Activated naive CD4-positive, alpha-beta T cell treated with anti-CD3 and anti-CD28 coated beads, Interleukin-2, amount 50 U/mL, for 72 hours (primary cell): Measurements from ENCODE around the gene AK5. TPM values are rescaled to one million over a fixed set of nuclear protein-coding genes. Genes with fewer than 3 reads are reported as not detected.
A peak's percentile ranks its signal among the peaks of the same experiment; 100 is the strongest.

Experiments
- ATAC-seq, 2 donors: fragments of 150-1000 bp; cut with Tn5 transposase; 2 replicates each; pipeline ENCODE4 v1.10.0; 2021; ENCODE audit warnings: mild to moderate bottlenecking in 2 of 2, moderate library complexity in 2 of 2
- DNase-seq, 2 donors: peaks; one replicate each; pipeline ENCODE4 v3.0.0; 2021 to 2022; ENCODE audit warnings: low spot score in 2 of 2
- H3K27ac Mint-ChIP-seq, 2 donors: one replicate each; pipeline ENCODE4 v1.8.0; 2022; ENCODE audit warnings: mild to moderate bottlenecking in 2 of 2, mixed read lengths in 2 of 2
- H3K36me3 Mint-ChIP-seq, 2 donors: one replicate each; pipeline ENCODE4 v1.8.0; 2022; ENCODE audit warnings: mixed read lengths in 2 of 2
- H3K9me3 Mint-ChIP-seq, 2 donors: one replicate each; pipeline ENCODE4 v1.8.0; 2022; ENCODE audit warnings: mixed read lengths in 2 of 2
- total RNA-seq, 2 donors: library from RNA; stranded (reverse); gene quantifications; one replicate each; pipeline ENCODE4 v1.2.3, GENCODE V29; 2022

AK5 gene
- total RNA-seq, 2 donors from 2014 or later: 1.9 to 8.9 TPM

DNA sequence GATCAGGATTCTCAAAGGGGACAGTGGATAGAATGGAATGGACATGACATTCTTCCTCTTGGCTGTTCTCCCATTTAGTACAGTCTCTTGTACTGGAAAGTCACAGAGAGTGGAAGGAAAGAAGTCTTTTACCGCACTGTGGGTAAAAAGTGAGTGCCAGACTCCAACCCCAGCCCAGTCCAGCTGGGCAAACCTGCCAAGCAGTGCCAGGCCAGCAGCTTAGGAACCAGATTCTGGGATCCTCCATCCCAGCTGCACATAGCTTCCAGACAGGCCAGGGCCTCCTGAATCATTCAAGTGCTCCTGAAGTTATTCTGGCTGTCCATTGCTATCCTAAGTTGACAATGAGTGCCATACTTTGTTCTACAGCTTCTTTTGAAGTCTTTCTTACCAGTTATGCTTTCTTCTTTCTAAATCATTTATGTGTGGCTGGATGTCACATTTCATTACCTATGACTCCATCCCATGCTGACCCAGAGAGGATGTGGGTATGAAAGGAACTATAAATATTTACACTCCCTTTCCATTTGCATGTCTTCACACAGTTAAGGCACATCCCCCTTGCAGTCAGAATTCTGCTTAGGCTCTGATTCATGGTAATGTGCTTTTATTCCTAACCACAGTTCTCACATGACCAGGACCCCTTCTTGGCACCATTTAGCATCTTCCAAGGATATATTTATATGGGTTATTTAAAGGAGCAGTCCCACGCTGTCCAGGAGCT, 88.9 kb downstream of the AK5 start:
- H3K27ac Mint-ChIP-seq: no peak overlapping the region
- H3K36me3 Mint-ChIP-seq: no peaks in the 10 kb centered on the region
- no peaks in the 10 kb centered on the region for H3K9me3 Mint-ChIP-seq
- ATAC-seq (peak; percentile 67 to 97), DNase-seq (no peak)

DNA sequence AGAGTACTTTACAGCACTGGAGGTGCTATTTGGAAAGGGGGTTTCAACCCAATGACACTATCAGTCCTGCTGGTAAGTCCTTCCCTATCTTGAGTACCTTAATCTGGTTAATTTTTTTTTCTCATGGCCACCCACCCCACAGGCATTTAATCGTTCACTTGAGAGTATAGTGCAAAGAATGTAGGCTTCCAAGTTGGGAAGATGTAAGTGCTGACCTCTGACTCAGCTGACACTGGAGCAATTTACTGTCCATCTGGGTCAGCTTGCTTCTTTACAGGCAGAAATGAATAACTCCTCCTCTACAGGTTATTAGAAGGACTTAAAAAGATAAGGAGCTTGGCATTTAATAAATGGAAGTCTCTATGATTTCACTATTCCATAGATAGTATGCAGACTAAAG, 89.6 kb downstream of the AK5 start:
- Mint-ChIP-seq H3K27ac (no peak overlapping the region), H3K36me3 (no peaks in the 10 kb centered on the region), H3K9me3 (no peaks in the 10 kb centered on the region)
- no peak for ATAC-seq
- no peak for DNase-seq

GRCh38 chr1:77373702-77374101, 91.9 kb downstream of the AK5 start:
- Mint-ChIP-seq H3K9me3 (peaks cover 0 to 4% of the 10 kb centered on the region in 2 donors), H3K36me3 (no peaks in the 10 kb centered on the region), H3K27ac (no peak overlapping the region)
- ATAC-seq (no peak), DNase-seq (no peak)

- no peak for DNase-seq
- Mint-ChIP-seq H3K36me3 (no peaks in the 10 kb centered on the region), H3K27ac (no peak overlapping the region), H3K9me3 (peaks cover 0 to 4% of the 10 kb centered on the region in 2 donors)
- ATAC-seq: no peak
These were observed 93.7 kb downstream of the AK5 start for GRCh38 chr1:77375541-77375940.

- no peak for DNase-seq
- H3K27ac Mint-ChIP-seq: no peak overlapping the region
- no peak for ATAC-seq
- peaks cover 0 to 4% of the 10 kb centered on the region in 2 donors for H3K9me3 Mint-ChIP-seq
- H3K36me3 Mint-ChIP-seq: no peaks in the 10 kb centered on the region
These were observed 94.2 kb downstream of the AK5 start for GRCh38 chr1:77375990-77376389.

DNA sequence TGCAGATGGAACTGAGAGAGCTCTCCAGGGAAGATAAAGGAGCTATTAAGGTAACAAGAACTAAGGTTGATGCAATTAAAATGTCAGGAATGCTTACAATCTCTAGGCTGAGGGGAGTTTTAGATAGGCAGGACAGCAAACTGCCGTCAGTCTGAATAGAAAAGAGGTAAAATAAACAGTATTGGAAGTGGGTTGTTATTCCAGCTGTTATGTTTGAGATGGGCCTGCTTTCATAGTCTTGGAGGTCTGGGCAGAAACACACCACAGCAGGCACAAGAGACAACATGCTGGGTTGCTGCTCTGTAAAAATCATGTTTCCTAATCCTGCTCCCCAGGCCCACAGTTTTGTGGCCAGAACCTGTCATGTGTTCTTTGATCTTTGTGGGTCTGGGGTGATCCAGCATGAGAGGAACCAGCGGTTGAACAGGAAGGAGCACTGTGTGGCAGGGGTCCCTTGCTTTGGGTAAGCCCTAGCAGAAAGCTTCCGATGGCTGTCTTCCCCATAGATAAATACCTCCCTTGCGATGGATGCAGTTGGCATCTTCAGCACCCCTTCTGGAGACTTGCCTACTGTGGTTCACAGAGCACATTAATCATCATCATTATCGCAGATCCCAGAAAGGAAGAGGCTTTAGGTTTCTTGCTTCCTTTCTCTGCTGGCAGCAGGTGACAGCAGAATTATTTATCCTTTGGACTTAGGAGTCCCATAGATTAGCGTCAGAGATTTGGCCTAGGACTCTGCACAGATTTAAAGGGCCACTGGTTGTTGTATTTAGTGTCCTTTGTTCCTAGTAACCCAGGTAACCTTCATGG, 97.1 kb downstream of the AK5 start:
- ATAC-seq: peak in 1 of 2 donors; percentile 29
- no peaks in the 10 kb centered on the region for H3K36me3 Mint-ChIP-seq

DNA sequence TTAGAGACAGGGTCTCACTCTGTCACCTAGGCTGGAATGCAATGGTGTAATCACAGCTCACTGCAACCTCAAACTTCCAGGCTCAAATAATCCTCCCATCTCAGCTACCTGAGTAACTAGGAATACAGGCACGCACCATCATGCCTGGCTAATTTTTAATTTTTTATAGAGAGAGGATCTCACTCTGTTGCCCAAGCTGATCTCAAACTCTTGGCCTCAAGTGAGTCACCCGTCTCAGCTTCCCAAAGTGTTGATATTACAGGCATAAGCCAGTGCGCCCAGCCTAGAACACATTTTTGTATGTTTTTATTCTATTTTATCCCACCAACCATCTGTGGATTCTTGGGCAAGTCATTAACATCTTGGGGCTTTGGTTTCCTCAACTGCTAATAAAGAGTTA, 100.5 kb downstream of the AK5 start:
- Mint-ChIP-seq H3K36me3 (no peaks in the 10 kb centered on the region), H3K27ac (no peak overlapping the region), H3K9me3 (peaks cover 0 to 2% of the 10 kb centered on the region in 2 donors)
- DNase-seq (no peak), ATAC-seq (no peak)

More for the DNA sequence above, 97.1 kb downstream of the AK5 start:
- H3K9me3 Mint-ChIP-seq: peaks cover 0 to 4% of the 10 kb centered on the region in 2 donors
- no peak overlapping the region for H3K27ac Mint-ChIP-seq
- DNase-seq: no peak

DNA sequence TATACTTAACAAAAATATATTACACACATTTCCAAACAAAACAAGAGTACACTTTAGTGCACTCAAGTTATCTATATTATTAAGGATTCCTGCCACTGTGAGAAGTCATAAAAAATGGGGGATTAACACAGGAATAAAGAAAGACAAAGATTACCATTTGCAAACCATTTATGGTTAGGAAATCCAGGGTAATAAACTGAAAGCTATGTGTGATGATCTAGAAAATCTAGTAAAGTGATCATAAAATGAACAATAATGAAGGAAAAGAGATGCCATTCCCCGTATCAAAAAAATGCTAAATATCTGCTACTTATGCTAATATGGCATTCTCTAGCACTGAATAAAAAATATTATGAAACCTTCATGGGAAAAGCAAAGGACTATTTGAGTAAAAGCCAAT, 101.4 kb downstream of the AK5 start:
- Mint-ChIP-seq H3K9me3 (no peaks in the 10 kb centered on the region), H3K27ac (no peak overlapping the region), H3K36me3 (no peaks in the 10 kb centered on the region)
- no peak for ATAC-seq
- no peak for DNase-seq

GRCh38 chr1:77385551-77385950, 103.7 kb downstream of the AK5 start:
- Mint-ChIP-seq H3K27ac (no peak overlapping the region), H3K9me3 (peaks cover 3 to 9% of the 10 kb centered on the region in 2 donors), H3K36me3 (peaks cover 0 to 6% of the 10 kb centered on the region in 2 donors)
- DNase-seq (no peak), ATAC-seq (no peak)

GRCh38 chr1:77386276-77386675, 104.5 kb downstream of the AK5 start:
- Mint-ChIP-seq H3K27ac (no peak overlapping the region), H3K9me3 (peaks cover 3 to 9% of the 10 kb centered on the region in 2 donors), H3K36me3 (peaks cover 0 to 6% of the 10 kb centered on the region in 2 donors)
- DNase-seq (no peak), ATAC-seq (no peak)

GRCh38 chr1:77387553-77387952, 105.7 kb downstream of the AK5 start:
- no peak for ATAC-seq
- DNase-seq: no peak
- Mint-ChIP-seq H3K36me3 (peaks cover 0 to 6% of the 10 kb centered on the region in 2 donors), H3K27ac (no peak overlapping the region), H3K9me3 (peaks cover 3 to 9% of the 10 kb centered on the region in 2 donors)

GRCh38 chr1:77388661-77389060, 106.8 kb downstream of the AK5 start:
- Mint-ChIP-seq H3K27ac (no peak overlapping the region), H3K36me3 (peaks cover 0 to 6% of the 10 kb centered on the region in 2 donors), H3K9me3 (peaks cover 3 to 9% of the 10 kb centered on the region in 2 donors)
- ATAC-seq: no peak
- DNase-seq: no peak

- Mint-ChIP-seq H3K9me3 (peaks cover 6 to 9% of the 10 kb centered on the region in 2 donors), H3K27ac (no peak overlapping the region), H3K36me3 (peaks cover 5 to 6% of the 10 kb centered on the region in 2 donors)
- no peak for ATAC-seq
- no peak for DNase-seq
These were observed 110.7 kb downstream of the AK5 start for GRCh38 chr1:77392486-77392885.

- no peak for DNase-seq
- H3K36me3 Mint-ChIP-seq: peaks cover 4 to 5% of the 10 kb centered on the region in 2 donors
- peaks cover 2 to 4% of the 10 kb centered on the region in 2 donors for H3K9me3 Mint-ChIP-seq
- no peak for ATAC-seq
- no peak overlapping the region for H3K27ac Mint-ChIP-seq
These were observed 112.3 kb downstream of the AK5 start for GRCh38 chr1:77394166-77394565.

DNA sequence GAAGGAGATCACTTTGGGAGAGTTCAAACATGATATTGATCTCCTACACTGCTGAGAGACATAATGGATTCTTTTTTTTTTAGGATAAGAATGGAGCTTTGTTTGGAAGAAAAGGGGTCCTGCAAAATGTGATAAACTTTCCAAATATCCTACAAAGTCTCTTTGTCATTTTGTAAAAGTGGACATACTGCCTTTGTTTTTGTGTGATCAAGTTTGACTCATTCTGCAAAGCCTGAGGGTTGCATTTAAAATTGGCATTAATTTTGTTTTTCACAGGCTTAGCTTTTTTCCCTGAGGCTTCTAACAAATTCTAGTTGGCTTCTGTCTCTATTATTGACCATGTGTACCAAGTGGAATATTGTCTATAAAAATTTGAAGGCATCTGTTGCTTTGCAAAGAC, 113.2 kb downstream of the AK5 start:
- DNase-seq: no peak
- Mint-ChIP-seq H3K27ac (no peak overlapping the region), H3K9me3 (peaks cover 0 to 2% of the 10 kb centered on the region in 2 donors), H3K36me3 (peaks cover 0 to 5% of the 10 kb centered on the region in 2 donors)
- ATAC-seq: no peak

DNA sequence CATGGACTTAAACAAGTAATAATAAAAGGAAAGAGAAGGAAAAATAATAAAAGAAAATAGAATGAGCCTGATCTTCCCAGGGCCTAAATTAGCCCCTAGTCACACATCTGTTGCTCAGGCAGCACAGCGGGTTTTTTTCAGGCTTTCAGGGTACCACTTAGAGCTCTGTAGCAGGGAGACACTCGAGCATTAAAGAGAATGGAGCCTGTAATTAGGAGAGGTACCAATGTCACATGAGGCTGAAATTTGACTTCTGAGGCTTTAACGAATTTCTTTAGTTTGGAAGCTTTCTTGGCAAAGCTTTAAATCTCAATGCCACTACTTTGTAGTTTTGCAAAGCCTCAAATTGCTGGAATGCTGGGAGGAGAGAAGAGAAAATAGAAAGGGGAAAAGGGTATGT, 116.3 kb downstream of the AK5 start:
- ATAC-seq (no peak), DNase-seq (no peak)
- Mint-ChIP-seq H3K36me3 (peaks cover 0 to 5% of the 10 kb centered on the region in 2 donors), H3K9me3 (peaks cover 0 to 2% of the 10 kb centered on the region in 2 donors), H3K27ac (no peak overlapping the region)

GRCh38 chr1:77399250-77400086, 117.6 kb downstream of the AK5 start:
- Mint-ChIP-seq H3K27ac (no peak overlapping the region), H3K9me3 (no peaks in the 10 kb centered on the region)
- no peak for ATAC-seq

More at GRCh38 chr1:77399250-77400086, 117.6 kb downstream of the AK5 start:
- no peak for DNase-seq
- H3K36me3 Mint-ChIP-seq: peaks cover 0 to under 1% of the 10 kb centered on the region in 2 donors
